AG04449 (cell line): Measurements from ENCODE around the gene SNAP23.

Experiments
- CTCF ChIA-PET: fragments of 350-600 bp; formaldehyde crosslinking; extraction: SDS; loops from one replicate; lab custom pipeline; 2021; ENCODE audit warnings: antibody characterized with exemption; lab: Yijun Ruan, JAX
- POLR2A ChIA-PET: fragments of 400-600, 350-600 bp; formaldehyde crosslinking; extraction: SDS; loops from one replicate; lab custom pipeline; 2020; ENCODE audit warnings: antibody characterized with exemption, inconsistent platforms; lab: Yijun Ruan, JAX
- DNase-seq: peaks from one replicate; pipeline ENCODE4 v3.0.0-alpha.2; 2010; ENCODE audit warnings: low read depth, low spot score
- H3K4me3 ChIP-seq: 2 replicates; pipeline ENCODE4 v1.5.1; 2011; ENCODE audit warnings: low read depth, mild to moderate bottlenecking, control low read depth, low read length
- TF ChIP-seq, protein P1 (sequence below): IDR thresholded peaks from one replicate; pipeline ENCODE4 v1.5.1; 2011; ENCODE audit warnings: mild to moderate bottlenecking, moderate library complexity, low read length, control low read depth, inconsistent platforms; ENCODE audit not compliant: insufficient read depth; ENCODE audit errors: missing control alignments

SNAP23 gene

DNA sequence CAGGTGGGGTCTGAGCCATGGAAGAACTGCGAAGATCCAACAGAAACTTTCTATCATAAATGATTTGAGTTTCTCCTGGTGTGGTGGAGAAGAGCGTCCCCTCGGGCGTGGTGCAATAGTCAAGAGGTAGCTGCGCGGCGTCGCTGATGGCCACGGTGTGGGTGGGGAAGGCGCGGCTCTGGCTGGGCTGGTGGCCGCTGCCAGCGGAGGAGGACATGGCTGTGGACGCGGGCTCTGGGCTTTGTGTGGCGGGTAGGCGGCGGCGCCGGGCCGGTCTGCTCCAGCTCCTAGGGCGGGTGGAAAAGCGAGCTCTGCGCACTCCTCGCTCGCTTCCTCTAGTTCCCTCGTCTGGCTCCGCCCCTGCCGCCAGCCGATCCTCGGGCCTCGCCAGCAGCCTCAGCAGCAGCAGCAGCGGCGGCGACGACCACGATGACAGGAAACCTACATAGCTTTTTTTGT lies 85.9 kb downstream of the SNAP23 start:
- POLR2A ChIA-PET: no interaction called here
- peak overlapping the region; percentile 57 for H3K4me3 ChIP-seq
- CTCF ChIA-PET: interaction anchor here (1.4 kb wide), 1 partner anchor 55 kb away, joined by 3 read pairs; no protein-coding TSS in a partner anchor
- TF ChIP-seq, protein P1, sequence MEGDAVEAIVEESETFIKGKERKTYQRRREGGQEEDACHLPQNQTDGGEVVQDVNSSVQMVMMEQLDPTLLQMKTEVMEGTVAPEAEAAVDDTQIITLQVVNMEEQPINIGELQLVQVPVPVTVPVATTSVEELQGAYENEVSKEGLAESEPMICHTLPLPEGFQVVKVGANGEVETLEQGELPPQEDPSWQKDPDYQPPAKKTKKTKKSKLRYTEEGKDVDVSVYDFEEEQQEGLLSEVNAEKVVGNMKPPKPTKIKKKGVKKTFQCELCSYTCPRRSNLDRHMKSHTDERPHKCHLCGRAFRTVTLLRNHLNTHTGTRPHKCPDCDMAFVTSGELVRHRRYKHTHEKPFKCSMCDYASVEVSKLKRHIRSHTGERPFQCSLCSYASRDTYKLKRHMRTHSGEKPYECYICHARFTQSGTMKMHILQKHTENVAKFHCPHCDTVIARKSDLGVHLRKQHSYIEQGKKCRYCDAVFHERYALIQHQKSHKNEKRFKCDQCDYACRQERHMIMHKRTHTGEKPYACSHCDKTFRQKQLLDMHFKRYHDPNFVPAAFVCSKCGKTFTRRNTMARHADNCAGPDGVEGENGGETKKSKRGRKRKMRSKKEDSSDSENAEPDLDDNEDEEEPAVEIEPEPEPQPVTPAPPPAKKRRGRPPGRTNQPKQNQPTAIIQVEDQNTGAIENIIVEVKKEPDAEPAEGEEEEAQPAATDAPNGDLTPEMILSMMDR: no peak
- no peak for DNase-seq
